PC-3 (cell line): Measurements from ENCODE around the gene SLC35A4.

Experiments
- EZH2 ChIP-seq: fragments of 300-600 bp; sonication (generic); IDR thresholded peaks from one replicate; pipeline ENCODE4 v1.6.1; 2017; ENCODE audit warnings: antibody characterized with exemption, mild to moderate bottlenecking, low read length; ENCODE audit not compliant: unreplicated experiment
- TF ChIP-seq, protein P1 (sequence below): fragments of 300-600 bp; sonication (generic); conservative IDR thresholded peaks from 2 replicates; pipeline ENCODE4 v1.5.1; 2017; ENCODE audit warnings: antibody characterized with exemption, low read depth, mild to moderate bottlenecking, low read length

DNA sequence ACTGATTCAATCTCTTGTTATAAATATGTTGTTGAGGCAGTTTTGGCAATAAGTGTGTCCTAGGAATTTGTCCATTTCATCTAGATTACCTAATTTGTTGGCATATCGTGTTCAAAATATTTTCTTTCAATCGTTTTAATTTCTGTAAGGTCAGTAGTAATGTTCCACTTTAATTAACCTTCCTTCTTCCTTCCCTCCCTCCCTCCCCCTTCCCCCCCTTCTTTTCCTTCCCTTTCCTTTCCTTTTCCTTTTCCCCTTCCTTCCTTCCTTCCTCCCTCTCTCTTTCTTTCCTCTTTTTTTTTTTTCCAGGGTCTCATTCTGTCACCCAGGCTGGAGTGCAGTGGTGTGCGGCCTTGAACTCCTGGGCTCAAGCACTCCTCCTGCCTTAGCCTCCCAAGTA, 41.3 kb downstream of the SLC35A4 start:
- TF ChIP-seq, protein P1, sequence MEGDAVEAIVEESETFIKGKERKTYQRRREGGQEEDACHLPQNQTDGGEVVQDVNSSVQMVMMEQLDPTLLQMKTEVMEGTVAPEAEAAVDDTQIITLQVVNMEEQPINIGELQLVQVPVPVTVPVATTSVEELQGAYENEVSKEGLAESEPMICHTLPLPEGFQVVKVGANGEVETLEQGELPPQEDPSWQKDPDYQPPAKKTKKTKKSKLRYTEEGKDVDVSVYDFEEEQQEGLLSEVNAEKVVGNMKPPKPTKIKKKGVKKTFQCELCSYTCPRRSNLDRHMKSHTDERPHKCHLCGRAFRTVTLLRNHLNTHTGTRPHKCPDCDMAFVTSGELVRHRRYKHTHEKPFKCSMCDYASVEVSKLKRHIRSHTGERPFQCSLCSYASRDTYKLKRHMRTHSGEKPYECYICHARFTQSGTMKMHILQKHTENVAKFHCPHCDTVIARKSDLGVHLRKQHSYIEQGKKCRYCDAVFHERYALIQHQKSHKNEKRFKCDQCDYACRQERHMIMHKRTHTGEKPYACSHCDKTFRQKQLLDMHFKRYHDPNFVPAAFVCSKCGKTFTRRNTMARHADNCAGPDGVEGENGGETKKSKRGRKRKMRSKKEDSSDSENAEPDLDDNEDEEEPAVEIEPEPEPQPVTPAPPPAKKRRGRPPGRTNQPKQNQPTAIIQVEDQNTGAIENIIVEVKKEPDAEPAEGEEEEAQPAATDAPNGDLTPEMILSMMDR: no peak
- TF ChIP-seq EZH2: no peak
